Cortex of kidney (tissue), 1 donor: ENCODE results near the gene RNF144B.
"Not testable (repeated sequence)": the region's sequence is repeated elsewhere in the genome, so short reads cannot be mapped to it uniquely, and the experiment has no call there.

Experiments used
- DNase-seq: peaks from one replicate; lab custom pipeline; 2025; lab: John Stamatoyannopoulos, UW

Gene RNF144B

GRCh38 chr6:18409602-18410001 is 22.5 kb downstream of the RNF144B start:
- not testable (repeated sequence) for DNase-seq

GRCh38 chr6:18410412-18410811 is 23.3 kb downstream of the RNF144B start:
- no peak for DNase-seq

GRCh38 chr6:18412068-18412467 is 24.9 kb downstream of the RNF144B start:
- DNase-seq = no peak

- no peak for DNase-seq
Measured at GRCh38 chr6:18412644-18413043, 25.5 kb downstream of the RNF144B start.

GRCh38 chr6:18413381-18413780 is 26.2 kb downstream of the RNF144B start:
- DNase-seq = no peak

GRCh38 chr6:18414116-18414515 is 27.0 kb downstream of the RNF144B start:
- DNase-seq = no peak

GRCh38 chr6:18415207-18415606 is 28.1 kb downstream of the RNF144B start:
- DNase-seq = no peak

- no peak for DNase-seq
Measured at GRCh38 chr6:18415671-18416340, 28.7 kb downstream of the RNF144B start.

- DNase-seq = no peak
Measured at GRCh38 chr6:18416341-18416679, 29.2 kb downstream of the RNF144B start.

- no peak for DNase-seq
Measured at GRCh38 chr6:18420328-18420727, 33.2 kb downstream of the RNF144B start.

- no peak for DNase-seq
Measured at GRCh38 chr6:18422136-18422535, 35.0 kb downstream of the RNF144B start.

GRCh38 chr6:18423426-18423825 is 36.3 kb downstream of the RNF144B start:
- no peak for DNase-seq

GRCh38 chr6:18424201-18424600 is 37.1 kb downstream of the RNF144B start:
- DNase-seq = no peak

GRCh38 chr6:18425218-18425617 is 38.1 kb downstream of the RNF144B start:
- DNase-seq = no peak

- no peak for DNase-seq
Measured at GRCh38 chr6:18427296-18427695, 40.1 kb downstream of the RNF144B start.

- DNase-seq = no peak
Measured at GRCh38 chr6:18429655-18430297, 42.6 kb downstream of the RNF144B start.

GRCh38 chr6:18431581-18431980 is 44.4 kb downstream of the RNF144B start:
- no peak for DNase-seq

GRCh38 chr6:18432180-18432579 is 45.0 kb downstream of the RNF144B start:
- DNase-seq = no peak

- DNase-seq = no peak
Measured at GRCh38 chr6:18432619-18433018, 45.5 kb downstream of the RNF144B start.

GRCh38 chr6:18433059-18433458 is 45.9 kb downstream of the RNF144B start:
- no peak for DNase-seq

GRCh38 chr6:18436341-18436740 is 49.2 kb downstream of the RNF144B start:
- DNase-seq = no peak

- DNase-seq = no peak
Measured at GRCh38 chr6:18439581-18439980, 52.4 kb downstream of the RNF144B start.

- DNase-seq = no peak
Measured at GRCh38 chr6:18441251-18441979, 54.3 kb downstream of the RNF144B start.
